Stimulated activated CD4-positive, alpha-beta T cell treated with anti-CD3 and anti-CD28 coated beads, Interleukin-2, amount 100 ng/mL, for 48 hours (primary cell): ENCODE data around the gene ALKBH3.

Experiments
- DNase-seq, 2 donors: peaks; one replicate each; pipeline ENCODE4 v3.0.0-alpha.2; 2020

Gene ALKBH3

GRCh38 chr11:43895601-43896000 is 15.0 kb downstream of the ALKBH3 start:
- no peak for DNase-seq

- no peak for DNase-seq
These were observed 17.9 kb downstream of the ALKBH3 start for GRCh38 chr11:43898574-43898973.

- DNase-seq = no peak
These were observed 18.5 kb downstream of the ALKBH3 start for GRCh38 chr11:43899094-43899493.

- no peak for DNase-seq
These were observed 20.9 kb downstream of the ALKBH3 start for GRCh38 chr11:43901551-43901950.

- DNase-seq = no peak
These were observed 22.4 kb downstream of the ALKBH3 start for GRCh38 chr11:43903078-43903477.

GRCh38 chr11:43903969-43904368 is 23.3 kb downstream of the ALKBH3 start:
- no peak for DNase-seq

GRCh38 chr11:43904742-43905535 is 24.3 kb downstream of the ALKBH3 start:
- DNase-seq = no peak

- DNase-seq = no peak
These were observed 25.2 kb downstream of the ALKBH3 start for GRCh38 chr11:43905813-43906241.

GRCh38 chr11:43907028-43907975 is 26.7 kb downstream of the ALKBH3 start:
- no peak for DNase-seq

GRCh38 chr11:43908191-43908590 is 27.6 kb downstream of the ALKBH3 start:
- no peak for DNase-seq

GRCh38 chr11:43908683-43909082 is 28.1 kb downstream of the ALKBH3 start:
- no peak for DNase-seq

- no peak for DNase-seq
These were observed 33.3 kb downstream of the ALKBH3 start for GRCh38 chr11:43913829-43914380.

GRCh38 chr11:43914466-43914865 is 33.8 kb downstream of the ALKBH3 start:
- no peak for DNase-seq

- no peak for DNase-seq
These were observed 36.0 kb downstream of the ALKBH3 start for GRCh38 chr11:43916621-43917020.

- no peak for DNase-seq
These were observed 37.2 kb downstream of the ALKBH3 start for GRCh38 chr11:43917851-43918250.

- DNase-seq = no peak
These were observed 38.0 kb downstream of the ALKBH3 start for GRCh38 chr11:43918662-43919061.

GRCh38 chr11:43919852-43920597 is 39.4 kb downstream of the ALKBH3 start:
- DNase-seq = no peak

- no peak for DNase-seq
These were observed 40.2 kb downstream of the ALKBH3 start for GRCh38 chr11:43920598-43921419.

GRCh38 chr11:43921561-43922294 is 41.1 kb downstream of the ALKBH3 start:
- DNase-seq = no peak

- DNase-seq = no peak
These were observed 41.6 kb downstream of the ALKBH3 start for GRCh38 chr11:43922295-43922648.

- DNase-seq = no peak
These were observed 42.2 kb downstream of the ALKBH3 start for GRCh38 chr11:43922744-43923405.
